Stimulated activated CD8-positive, alpha-beta memory T cell treated with anti-CD3 and anti-CD28 coated beads, Interleukin-2, amount 100 ng/mL, for 48 hours (primary cell): ENCODE data around the gene TCTN3.
"Not testable (repeated sequence)": the region's sequence is repeated elsewhere in the genome, so short reads cannot be mapped to it uniquely, and the experiment has no call there.

ENCODE experiments used
- DNase-seq, 2 donors: peaks; one replicate each; pipeline ENCODE4 v3.0.0-alpha.2; 2020; ENCODE audit warnings: low read depth in 2 of 2

Gene TCTN3

DNA sequence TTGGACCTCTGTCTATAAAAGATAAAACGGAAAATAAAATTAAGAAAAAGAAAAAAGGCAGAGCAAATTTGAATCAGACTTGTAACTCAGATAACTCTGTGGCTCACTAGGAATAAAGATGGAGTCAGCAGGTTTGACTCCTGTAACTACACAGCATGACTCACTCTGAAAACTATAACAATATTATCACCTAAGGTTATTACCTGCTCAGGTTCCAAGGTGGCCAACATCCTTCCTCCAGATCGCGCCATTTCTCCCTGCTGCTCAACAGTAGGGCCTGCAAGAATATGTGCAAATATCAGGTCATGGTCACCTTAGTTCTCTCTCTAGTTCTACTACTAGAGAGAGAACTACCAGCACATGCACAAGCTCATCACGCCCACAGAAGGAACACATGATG, 67.2 kb downstream of the TCTN3 start:
- DNase-seq, result no peak

DNA sequence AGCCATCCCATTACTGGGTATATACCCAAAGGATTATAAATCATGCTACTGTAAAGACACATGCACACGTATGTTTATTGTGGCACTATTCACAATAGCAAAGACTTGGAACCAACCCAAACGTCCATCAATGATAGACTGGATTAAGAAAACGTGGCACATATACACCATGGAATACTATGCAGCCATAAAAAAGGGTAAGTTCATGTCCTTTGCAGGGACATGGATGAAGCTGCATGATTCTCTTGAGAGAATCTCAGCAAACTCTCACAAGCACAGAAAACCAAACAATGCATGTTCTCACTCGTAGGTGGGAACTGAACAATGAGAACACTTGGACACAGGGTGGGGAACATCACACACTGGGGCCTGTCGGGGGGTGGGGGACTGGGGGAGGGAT, 73.3 kb downstream of the TCTN3 start:
- not testable (repeated sequence) for DNase-seq

DNA sequence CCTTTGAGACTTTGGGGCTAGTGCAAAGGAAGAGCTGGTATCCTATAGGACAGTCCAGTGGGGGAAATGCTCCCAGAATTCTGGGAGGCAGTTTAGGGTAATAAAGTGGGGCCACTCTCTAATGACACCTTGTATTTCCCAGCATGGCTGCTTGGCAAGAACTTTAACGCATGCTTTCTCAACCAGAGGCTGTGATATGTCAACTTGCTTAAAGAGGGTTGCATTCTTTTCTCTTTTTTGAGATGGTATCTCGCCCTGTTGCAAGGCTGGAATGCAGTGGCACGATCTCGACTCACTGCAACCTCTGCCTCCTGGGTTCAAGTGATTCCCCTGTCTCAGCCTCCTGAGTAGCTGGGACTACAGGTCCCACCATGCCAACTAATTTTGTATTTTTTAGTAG, 75.6 kb downstream of the TCTN3 start:
- no peak for DNase-seq

DNA sequence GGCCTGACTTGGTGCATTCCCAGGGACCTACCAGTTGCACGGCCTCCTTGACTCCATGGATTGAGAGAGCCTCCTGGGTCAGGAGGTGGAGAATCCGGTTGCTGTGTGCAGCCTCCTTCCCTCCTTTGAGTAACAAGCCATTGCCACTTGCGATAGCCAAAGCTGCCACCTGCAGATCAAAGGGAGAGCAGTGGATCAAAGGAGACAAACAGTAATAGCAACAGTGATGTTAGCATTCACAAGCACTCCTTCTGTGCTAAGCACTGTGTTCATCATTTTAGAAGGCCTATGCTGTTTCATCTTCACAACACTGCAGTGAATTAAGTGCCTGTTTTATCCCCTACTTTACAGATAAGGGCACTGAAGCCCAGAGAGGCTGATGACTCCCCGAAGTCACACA, 77.3 kb downstream of the TCTN3 start:
- no peak for DNase-seq
